WTC11 (cell line): ENCODE measurements around the gene CLTB.

Experiments used
- CTCF ChIP-seq: fragments of 200-600 bp; IDR thresholded peaks from 2 replicates; pipeline ENCODE4 v1.8.0; 2022; ENCODE audit warnings: antibody characterized with exemption
- ESRRA ChIP-seq: sonication (generic); formaldehyde crosslinking; IDR thresholded peaks from 2 replicates; pipeline ENCODE4 v1.8.1; 2022; ENCODE audit warnings: mild to moderate bottlenecking, missing genetic modification reagents, borderline replicate concordance
- ZNF423 ChIP-seq: fragments of 250-450 bp; sonication (Bioruptor Pico); IDR thresholded peaks from 2 replicates; pipeline ENCODE4 v2.1.2; 2022; ENCODE audit warnings: mild to moderate bottlenecking, moderate library complexity
- ZSCAN18 ChIP-seq: fragments of 250-450 bp; sonication (Bioruptor Pico); IDR thresholded peaks from 2 replicates; pipeline ENCODE4 v2.1.2; 2022; ENCODE audit warnings: mild to moderate bottlenecking, moderate library complexity

- no peak for TF ChIP-seq ZSCAN18 (CRISPR knock-in tag)
- TF ChIP-seq CTCF, result no peak
- no peak for TF ChIP-seq ESRRA (CRISPR knock-in tag)
- no peak for TF ChIP-seq ZNF423 (CRISPR knock-in tag)
These were observed 11.6 kb upstream of the CLTB start for GRCh38 chr5:176427971-176428370.
